Bone marrow (tissue), 2 donors: ENCODE measurements around the gene ULK4.
"Not testable (repeated sequence)": the region's sequence is repeated elsewhere in the genome, so short reads cannot be mapped to it uniquely, and the experiment has no call there.

Experiments used
- DNase-seq, 2 donors: peaks; one replicate each; lab custom pipeline; 2025; lab: John Stamatoyannopoulos, UW

Gene ULK4

DNA sequence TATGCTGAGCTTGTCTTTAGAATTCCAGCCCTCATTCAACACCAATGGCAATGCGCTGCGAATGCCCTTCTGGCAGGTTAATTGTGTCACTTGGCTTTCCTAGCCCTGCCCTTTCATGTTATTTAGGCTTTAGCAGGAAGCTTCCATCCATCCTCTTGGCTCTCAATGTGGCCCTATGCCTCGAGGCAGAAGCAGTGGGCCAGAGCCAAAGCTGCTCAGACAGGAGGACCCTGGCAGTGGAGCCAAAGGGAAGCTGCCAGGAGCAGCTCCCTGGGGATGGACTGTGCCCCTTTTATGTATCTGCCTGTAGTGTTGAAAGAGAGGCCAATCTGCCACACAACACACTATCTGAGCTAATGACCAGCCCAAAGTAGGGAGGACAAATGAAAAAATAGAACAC lies 386.2 kb downstream of the ULK4 start:
- no peak for DNase-seq

DNA sequence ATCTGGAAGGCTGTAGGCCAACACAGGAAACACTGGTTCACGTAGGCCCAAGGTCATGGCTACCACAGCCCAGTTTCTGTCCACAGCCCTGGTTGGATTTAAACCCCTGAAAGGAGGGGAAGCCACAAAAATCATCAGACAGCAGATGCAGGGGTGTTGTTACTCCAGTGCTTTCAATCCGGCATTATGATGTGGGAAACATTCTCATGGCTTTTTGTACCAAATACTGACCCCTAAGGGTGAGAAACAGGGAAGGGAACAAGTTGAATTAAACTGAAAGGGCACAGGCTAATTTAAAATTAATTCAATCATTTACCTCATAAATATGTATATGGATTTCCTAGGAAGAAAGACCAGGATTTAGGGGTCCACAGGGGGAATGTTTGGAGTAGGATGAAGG lies 387.0 kb downstream of the ULK4 start:
- DNase-seq: no peak

DNA sequence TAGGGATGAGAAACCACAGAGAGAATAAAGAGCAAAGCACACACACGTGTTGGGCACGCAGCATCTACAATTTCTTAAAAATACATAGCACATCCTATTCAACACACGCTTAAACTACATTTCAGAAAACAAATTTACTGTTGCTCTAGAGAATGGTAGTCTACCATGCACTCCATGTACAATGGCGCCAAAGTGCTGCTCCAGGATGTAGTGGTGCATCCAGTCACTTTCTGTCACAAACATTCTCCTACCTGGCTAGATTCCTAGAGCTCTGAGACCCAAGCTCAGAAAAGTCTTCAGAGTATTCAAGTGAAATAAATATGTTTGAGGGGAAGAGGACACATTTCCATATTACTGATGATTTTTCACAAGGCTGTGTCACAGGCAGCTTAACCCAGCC lies 388.3 kb downstream of the ULK4 start:
- no peak for DNase-seq

DNA sequence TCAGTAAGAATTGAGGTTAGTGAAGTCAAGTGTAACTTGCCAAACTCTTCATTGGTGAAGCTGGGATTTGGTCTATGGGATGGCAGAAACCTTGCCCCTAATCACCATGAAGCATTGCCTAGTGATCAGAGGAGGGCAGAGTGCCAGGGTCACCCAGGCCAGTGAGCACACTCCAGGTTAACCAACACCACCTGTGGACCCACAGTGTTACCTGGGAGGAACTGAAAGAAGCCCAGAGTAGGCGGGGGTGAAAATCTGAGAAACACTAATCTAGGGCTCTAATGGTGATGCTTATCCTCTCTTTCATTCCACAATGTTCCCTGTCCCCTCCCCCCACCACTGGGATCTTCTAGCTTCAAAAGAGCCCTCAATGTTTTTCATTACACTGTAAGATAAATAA lies 389.8 kb downstream of the ULK4 start:
- DNase-seq: no peak

DNA sequence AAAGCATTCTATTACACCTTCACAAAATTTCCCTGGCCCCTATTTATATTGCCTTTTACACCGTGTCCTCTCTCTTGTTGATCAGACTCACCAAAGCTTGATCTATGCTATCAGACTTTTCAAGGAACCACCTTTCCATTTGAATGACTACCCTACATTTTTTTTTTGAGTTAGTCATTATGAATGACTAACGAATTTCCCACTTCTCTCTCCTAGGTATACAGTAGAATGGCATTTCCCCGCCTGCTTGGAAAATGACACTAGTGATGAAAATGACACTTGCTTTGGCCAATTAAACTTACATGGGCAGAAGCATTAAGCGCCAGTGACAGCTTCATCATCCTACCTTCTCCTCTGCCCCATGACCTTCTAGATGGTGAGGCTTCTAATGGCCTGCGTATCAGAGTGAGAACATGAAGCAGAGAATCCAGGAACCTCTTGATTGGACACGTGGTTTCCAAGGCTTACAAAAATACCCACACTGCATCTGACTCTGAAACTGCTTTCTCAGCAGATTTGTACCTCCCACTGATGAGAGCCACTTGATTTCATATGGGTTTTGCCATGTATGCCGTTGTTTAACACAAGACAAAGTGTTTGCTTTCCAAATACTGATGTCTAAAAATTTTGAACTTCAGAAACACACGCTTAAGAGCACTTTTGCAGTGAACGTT lies 392.1 kb downstream of the ULK4 start:
- DNase-seq: no peak

DNA sequence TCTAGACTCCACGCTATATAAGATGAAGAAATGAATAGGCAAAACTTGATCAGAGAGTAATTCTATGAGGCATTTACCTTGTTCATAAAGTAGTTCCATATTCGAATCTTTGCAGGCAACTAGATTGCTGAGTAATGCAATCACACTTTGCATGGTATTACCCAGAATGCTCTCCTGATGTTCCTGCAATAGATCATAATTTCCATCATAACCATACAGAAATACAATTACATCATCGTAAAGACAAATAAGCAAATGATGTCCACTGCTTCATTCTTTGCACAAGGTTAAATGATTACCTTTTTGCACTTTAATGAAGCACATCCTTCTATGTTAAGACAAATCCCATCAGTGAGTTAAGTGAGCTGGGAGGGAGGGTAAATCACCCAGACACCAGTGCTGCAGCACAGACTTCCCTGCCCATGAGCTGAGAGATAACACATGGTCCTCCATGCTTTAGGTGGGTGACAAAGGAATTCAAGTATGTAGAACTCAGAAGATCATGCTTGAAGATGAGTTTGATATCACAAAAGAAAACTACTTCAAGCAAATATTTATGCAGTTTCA lies 395.9 kb downstream of the ULK4 start:
- no peak for DNase-seq

DNA sequence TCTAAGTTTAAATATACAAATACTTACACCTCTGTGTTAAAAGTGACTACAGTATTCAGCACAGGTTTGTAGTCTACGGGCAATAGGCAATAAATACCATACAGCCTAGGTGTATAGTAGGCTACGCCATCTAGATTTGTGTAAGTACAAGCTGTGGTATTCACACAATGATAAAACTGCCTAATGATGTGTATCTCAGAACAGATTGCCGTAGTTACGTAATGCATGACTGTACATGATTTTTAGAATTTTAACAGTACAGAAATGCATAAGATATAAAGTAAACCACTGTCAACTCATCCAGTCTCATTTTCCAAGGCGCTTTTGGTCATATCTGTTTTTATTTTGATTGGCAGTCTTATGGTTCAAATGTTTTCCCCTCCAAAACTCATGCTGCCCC lies 396.9 kb downstream of the ULK4 start:
- DNase-seq: no peak

DNA sequence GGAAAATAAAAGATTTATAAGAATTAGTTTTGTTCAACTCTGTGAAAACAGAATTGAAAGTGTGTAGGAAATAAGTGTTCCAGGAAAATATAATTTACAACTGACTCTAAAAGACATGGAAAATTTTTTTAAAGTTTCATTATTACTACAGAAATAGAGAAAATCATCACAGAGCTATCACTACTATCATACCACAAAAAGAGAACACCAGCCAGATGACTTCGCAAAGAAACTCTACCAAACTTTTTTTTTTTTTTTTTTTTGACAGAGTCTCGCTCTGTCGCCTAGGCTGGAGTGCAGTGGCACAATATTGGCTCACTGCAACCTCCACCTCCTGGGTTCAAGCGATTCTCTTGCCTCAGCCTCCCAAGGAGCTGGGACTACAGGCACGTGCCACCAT lies 405.7 kb downstream of the ULK4 start:
- DNase-seq: not testable (repeated sequence)

DNA sequence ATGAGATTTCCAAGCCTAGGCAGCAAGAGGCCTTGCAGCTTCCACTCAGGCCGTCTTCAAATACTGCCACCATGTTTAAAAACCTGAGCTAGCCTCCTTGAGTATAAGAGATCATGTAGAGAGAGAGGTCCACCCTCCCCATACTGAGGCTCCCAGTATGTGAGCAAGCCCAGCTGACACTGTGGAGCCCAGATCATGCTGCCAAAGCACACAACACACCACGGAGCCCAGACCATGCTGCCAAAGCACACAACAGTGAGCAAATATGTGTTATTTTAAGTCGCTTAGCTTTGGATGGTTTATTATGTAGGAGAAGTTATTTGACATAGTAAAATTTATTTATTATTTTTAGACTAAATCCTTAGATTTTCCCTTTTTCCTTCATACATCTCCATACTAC lies 428.9 kb downstream of the ULK4 start:
- DNase-seq: no peak

DNA sequence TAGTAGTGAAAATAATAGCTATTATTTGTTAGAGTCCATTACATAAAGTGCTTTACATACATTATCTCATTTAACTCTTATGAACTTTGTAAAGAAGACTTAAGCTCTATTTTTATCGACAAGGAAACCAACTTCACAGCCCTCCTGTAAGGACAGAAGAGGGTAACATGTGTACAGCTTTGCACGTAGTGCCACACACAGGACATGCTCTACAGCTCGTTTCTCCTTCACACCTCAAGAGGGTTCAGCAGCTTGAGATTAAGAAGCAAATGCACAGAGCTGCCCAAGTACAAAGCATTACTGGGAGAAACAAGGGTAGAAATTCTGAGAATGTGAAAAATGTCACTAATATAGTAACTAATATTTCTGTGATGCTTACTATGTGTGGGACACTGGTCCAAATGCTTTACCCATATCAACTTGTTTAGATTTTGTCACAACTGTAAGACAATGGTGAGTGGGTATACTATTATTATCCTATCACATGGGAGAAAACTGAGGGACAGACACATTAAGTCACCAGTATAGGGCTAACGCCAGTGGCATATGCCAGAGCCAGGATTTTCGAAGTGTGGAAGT lies 434.8 kb downstream of the ULK4 start:
- no peak for DNase-seq

DNA sequence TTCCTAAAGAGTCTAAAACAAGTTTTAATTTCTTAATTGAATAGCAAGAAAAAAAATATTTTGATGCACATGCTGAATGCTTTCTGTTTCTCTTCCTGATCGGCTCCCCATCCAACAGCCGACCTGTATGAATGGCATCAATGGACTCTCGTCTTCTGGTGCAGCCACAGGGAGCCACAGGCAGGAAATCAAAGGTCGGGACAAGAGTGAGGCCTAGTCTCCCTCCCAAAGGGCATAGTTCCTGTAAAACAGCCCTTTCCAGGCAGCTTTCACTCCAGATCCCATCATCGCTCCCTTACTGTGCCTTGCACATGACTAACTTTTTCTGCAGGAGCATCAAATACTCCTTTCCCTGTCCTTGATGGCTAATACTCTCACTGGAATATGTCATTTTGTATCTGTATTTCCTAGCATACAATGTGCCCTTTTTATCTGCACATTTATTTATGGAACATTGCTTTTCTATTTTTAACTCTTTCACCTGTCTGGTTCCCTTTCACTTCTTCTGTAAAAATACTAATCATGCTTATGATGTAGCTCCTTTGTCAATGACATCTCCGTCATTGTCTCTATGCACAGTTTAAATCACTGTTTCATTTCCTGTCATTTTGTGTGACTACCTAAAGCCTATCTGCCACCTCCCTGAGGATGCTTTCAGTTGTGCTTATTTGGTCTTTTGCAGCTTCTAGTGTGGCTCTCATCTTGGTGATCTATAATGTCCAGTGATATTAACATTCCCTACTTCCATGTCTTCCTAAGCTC lies 436.4 kb downstream of the ULK4 start:
- no peak for DNase-seq

DNA sequence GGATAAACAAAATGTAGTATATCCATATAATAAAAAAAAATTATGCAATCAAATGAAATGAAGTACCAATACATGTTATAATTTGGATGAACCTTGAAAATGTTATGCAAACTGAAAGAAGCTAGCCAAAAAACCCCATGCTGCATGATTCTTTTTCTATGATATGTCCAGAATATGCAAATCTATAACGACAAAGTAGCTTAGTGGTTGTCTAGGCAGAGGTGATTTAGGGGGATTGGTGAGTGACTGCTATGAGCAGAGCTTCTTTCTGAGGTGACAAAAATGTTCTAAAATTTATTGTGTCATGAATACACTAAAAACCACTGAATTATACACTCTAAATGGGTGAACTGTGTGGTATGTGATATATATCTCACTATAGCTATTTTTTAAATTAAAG lies 438.0 kb downstream of the ULK4 start:
- no peak for DNase-seq

DNA sequence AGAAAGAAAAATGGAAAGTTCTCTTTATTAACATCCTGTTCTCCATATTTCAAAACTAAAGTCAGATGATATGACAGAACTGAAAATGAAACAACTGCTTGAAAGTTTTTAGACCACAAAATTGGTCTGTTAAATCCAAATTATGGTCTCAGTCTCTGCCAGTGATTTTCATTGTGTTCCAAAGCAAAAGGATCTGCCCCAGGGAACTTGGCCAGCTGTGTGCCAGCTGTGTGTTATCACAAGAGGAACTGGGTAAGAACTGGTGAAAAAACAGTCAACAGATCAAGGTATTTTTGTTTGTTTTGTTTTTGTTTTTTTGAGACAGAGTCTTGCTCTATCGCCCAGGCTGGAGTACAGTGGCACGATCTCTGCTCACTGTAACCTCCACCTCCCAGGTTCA lies 439.3 kb downstream of the ULK4 start:
- DNase-seq: no peak

DNA sequence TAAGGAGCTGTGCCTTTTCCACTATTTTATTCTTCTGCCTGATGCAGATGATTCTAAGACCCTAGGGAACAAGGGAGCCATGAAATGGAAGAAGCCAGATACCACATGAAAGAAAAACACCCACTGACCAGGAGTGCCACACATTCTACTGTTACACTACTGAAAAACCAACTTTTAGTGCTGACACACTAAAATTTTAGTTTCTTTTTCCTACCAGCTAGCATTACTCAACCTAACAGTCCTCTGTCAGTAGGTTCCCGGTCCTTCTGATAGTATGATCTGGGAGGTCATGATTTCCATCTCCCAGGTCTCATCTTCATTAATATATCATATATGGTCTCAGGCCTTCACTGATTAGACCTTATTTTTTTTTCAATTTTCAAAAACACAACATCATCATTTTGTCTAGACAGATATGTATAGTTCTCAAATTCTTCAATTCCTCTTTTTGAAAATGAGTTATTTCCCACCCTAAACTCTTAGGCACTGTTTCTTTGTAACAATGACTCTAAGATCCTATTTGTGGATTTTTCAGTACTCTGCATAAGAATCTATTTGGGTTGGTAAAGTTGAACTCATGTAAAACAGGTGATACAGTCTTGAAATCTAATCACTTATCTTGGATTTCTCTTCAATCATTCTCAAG lies 440.8 kb downstream of the ULK4 start:
- DNase-seq: no peak

DNA sequence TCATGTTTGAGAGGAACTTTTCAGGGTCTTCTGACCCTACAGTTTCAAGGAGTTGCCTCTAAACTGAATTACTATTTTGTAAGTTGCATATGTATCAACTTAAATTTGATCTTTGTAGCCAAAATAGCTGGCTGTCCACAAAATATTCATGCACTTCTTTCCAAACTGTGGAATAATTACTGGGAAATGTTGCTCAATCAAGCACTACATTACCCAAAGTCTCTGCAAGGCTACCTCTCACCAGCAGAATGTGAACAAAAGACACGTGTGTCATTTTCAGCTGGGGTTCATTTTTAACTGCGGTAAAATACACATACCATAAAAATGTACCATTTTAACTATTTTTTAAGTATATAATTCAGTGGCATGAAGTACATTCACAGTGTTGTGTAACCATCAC lies 442.2 kb downstream of the ULK4 start:
- no peak for DNase-seq

DNA sequence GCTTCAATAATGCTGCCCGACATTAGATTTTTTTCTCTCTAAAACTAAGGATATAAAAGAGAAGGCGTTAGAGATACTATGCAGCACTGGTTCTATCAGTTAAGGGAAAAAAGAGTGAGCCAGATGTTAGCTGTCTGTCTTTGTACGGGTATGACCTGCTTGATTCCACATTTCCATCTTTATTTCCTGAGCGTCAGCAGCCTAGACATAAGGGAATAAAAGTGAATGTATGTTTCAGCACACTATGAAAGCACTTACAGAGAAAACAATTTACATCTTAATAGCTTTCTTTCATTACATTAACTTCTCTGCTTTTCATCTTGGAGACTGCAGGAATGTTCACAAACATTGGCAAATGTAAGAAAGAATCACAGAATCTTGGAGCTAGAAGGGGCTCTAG lies 443.3 kb downstream of the ULK4 start:
- DNase-seq: no peak

DNA sequence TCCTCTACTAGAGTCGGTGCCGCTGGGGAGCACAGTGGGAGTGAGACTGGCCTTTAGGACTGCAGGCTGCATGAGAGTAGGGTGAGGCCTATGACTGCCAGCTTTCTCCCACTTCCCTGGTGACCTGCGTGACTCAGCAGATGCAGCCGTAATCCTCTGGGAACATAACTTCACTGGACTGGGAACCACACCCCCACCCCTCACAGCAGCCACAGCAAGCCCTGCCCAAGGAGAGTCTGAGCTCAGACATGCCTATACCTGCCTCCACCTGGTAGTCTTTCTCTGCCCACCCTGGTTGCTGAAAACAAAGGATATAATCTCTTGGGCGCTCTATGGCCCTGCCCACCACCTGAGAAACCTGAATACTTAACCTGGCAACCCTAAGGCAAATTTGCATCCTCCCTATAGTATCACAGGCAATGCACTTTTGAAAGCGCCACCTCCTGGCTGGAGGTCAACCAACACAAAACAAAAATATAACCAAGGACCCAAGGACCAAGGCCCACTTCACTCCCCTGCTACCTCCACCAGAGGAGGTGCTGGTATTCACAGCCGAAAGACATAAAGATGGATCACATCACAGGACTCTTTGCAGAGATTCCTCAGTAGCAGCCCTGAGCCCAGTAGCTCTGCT lies 453.7 kb downstream of the ULK4 start:
- DNase-seq: no peak

DNA sequence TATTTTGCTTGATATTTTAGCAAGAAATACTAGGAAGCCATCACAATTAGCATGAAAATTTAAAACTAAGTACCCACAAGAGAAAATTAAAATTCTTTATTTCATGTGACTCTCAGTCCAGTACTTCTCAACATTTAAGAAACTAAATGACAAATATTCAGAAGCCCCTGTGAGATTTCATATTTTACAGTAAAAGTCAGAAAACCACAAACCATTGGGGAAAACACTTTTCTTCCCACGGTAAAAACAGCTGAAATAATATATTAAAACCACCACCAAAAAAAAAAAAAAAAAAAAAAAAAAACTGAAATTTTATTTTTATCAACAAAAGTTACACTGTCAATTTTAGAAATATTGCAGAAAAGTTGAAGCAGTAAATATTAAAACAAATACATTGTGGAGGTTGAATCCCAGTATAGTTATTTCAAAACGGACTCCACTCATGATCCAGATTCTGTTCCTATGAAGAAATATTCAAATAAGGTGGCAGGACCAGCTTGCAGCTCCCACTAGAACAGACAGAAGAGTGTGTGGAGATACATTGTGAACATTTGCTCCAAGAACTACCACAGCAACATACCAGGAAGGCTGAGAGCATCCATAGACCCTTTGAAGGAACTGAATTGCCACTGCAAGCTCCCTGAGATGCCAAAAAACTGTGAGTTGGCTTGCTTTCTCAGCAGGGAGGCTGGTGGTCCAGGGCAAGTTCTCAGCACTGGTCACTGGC lies 454.4 kb downstream of the ULK4 start:
- DNase-seq: no peak

DNA sequence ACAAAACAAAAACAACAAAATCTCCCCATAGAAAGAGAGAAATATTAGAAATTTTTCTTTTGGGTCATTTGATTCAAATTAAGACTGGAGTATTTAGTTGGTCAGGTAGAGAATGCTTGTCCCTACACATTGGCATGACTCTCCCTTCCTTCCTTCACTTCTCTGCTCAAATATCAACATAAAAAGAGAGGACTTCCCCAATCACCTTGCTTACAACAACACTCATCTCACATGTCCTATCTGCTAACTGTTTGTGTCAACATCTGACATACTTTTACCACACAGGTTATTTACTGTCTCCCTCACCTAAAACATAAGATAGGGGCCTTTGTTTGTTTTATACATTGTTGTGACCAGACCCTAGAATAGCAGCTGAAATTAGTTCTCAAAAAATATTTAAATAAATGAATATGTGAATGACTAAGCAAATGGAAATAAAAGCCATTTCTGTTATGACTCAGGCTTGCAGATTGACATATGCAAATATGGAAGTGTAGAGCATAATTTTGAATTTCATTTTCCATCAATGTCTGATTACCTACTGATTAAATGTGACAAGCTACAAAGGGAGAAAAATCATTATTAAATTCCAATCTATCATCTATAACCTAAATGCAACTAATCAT lies 457.8 kb downstream of the ULK4 start:
- DNase-seq: no peak

DNA sequence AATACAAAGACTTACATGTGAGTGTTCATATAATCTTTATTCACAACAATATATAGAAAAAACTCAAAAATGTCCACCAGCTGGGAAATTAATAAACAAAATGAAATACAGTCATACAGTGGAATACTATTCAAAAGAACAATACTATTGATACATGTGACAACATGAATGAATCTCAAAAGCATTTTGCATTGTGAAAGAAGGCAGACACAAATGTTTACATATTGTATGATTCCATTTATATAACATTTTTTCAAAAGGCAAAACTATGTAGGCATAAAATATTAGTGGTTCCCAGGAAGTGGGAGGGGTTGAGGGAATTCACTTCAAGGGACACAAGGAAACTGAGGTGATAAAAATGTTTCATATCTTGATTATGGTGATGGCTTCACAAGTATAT lies 459.4 kb downstream of the ULK4 start:
- DNase-seq: no peak

DNA sequence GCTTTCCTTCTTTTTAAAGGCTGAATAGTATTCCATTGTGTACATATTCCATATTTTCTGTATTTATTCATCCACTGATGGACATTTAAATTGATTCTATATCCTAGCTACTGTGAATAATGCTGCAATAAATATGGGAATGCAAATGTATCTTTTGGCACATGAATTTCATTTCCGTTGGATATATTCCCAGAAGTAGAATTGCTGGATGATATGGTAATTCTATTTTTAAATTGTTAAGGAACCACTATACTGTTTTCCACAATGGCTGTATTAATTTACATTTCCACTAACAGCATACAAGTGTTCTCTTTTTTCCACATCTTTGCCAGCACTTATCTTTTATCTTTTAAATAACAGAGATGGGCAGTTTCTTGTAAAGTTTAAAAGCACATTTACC lies 459.9 kb downstream of the ULK4 start:
- DNase-seq: no peak
